K562 (cell line): ENCODE measurements around the gene SP140L. TPM values are rescaled to one million over a fixed set of nuclear protein-coding genes. Genes with fewer than 3 reads are reported as not detected.

ENCODE experiments used
- ATAC-seq: fragments of 200-7000 bp; cut with Tn5 transposase; 3 replicates; pipeline ENCODE4 v1.9.1; 2020; ENCODE audit warnings: moderate library complexity
- BruUV-seq: library from RNA; stranded (reverse); fragments of 400-500 nt; replicated peaks from 2 replicates; lab custom pipeline; 2021; lab: Mats Ljungman, UMichigan
- CTCF ChIA-PET: fragments of 300-600 bp; formaldehyde crosslinking; extraction: SDS; loops from one replicate; lab custom pipeline; 2021; ENCODE audit warnings: low intra/inter-chr PET ratio; lab: Yijun Ruan, JAX
- POLR2A ChIA-PET: fragments of 300-600, 350-650 bp; sonication (Branson Sonifier 250); formaldehyde crosslinking; extraction: SDS; loops from one replicate; lab custom pipeline; 2021; ENCODE audit warnings: antibody characterized with exemption, inconsistent platforms; lab: Yijun Ruan, JAX
- DNase-seq, 4 experiments: peaks; one replicate each; pipeline versions ENCODE4 v3.0.0 to v3.0.0-alpha.2; 2011 to 2018; ENCODE audit warnings: low spot score in 3 of 4, mixed read lengths in 3 of 4; ENCODE audit errors: extremely low read depth in 1 of 4
- FAIRE-seq: peaks from 2 replicates; lab custom pipeline; 2011; peaks lifted over from hg19 to GRCh38; lab: Jason Lieb, UNC
- H2AFZ ChIP-seq: 2 replicates; pipeline ENCODE4 v1.6.0; 2011; ENCODE audit warnings: low read depth, low read length, control low read depth, inconsistent platforms
- H3K27ac ChIP-seq: fragments of 200-600 bp; 3 replicates; pipeline ENCODE4 v1.8.0; 2011; ENCODE audit warnings: low read depth, mild to moderate bottlenecking, control low read depth, inconsistent platforms, low read length, moderate library complexity, mixed read lengths; ENCODE audit errors: extremely low read depth
- H3K27me3 ChIP-seq, 2 experiments: fragments of 300-600 bp in 1 of 2; 2 replicates in 1 of 2; 3 replicates in 1 of 2; pipeline versions ENCODE4 v1.6.0 to v1.8.0; 2011; ENCODE audit warnings: inconsistent platforms in 2 of 2, low read length in 2 of 2, mild to moderate bottlenecking in 1 of 2, mixed read lengths in 1 of 2, moderate library complexity in 1 of 2; ENCODE audit not compliant: control insufficient read depth in 2 of 2, insufficient read depth in 2 of 2
- H3K36me3 ChIP-seq: fragments of 300-600 bp; 3 replicates; pipeline ENCODE4 v1.8.0; 2011; ENCODE audit warnings: mild to moderate bottlenecking, low read length, inconsistent platforms; ENCODE audit not compliant: control insufficient read depth, insufficient read depth
- H3K4me1 ChIP-seq, 2 experiments: fragments of 200-600 bp in 1 of 2; replicated peaks in 1 of 2; 2 replicates in 1 of 2; 3 replicates in 1 of 2; pipeline versions ENCODE4 v1.5.1 to v1.8.0; 2011; ENCODE audit warnings: inconsistent platforms in 2 of 2, low read length in 2 of 2, mild to moderate bottlenecking in 1 of 2, mixed read lengths in 1 of 2, moderate library complexity in 1 of 2; ENCODE audit not compliant: control insufficient read depth in 2 of 2, insufficient read depth in 2 of 2
- H3K4me2 ChIP-seq: 2 replicates; pipeline ENCODE4 v1.6.1; 2011; ENCODE audit warnings: low read length, control low read depth, inconsistent platforms, mixed read lengths; ENCODE audit not compliant: insufficient read depth
- H3K4me3 ChIP-seq: fragments of 200-600 bp; sonication (generic), shearing (Covaris generic); 2 replicates; pipeline ENCODE4 v1.5.1; 2016; ENCODE audit warnings: control low read depth, inconsistent platforms
- H3K79me2 ChIP-seq: fragments of 200-600 bp; 3 replicates; pipeline ENCODE4 v1.8.0; 2011; ENCODE audit warnings: low read length, inconsistent platforms; ENCODE audit not compliant: control insufficient read depth, insufficient read depth
- H3K9ac ChIP-seq, 2 experiments: 2 replicates each; pipeline versions ENCODE4 v1.6.0 to v1.6.1; 2011; ENCODE audit warnings: low read depth in 2 of 2, low read length in 2 of 2, control low read depth in 1 of 2, inconsistent platforms in 1 of 2, mild to moderate bottlenecking in 1 of 2, mixed read lengths in 1 of 2; ENCODE audit not compliant: insufficient read depth in 1 of 2
- H3K9me1 ChIP-seq: one replicate; pipeline ENCODE4 v1.6.0; 2011; ENCODE audit warnings: inconsistent platforms, mild to moderate bottlenecking, low read length, moderate library complexity; ENCODE audit not compliant: control insufficient read depth, insufficient read depth
- H3K9me3 ChIP-seq: replicated peaks from 2 replicates; pipeline ENCODE4 v1.5.1; 2011; ENCODE audit warnings: low read depth, low read length, inconsistent platforms; ENCODE audit not compliant: control insufficient read depth, insufficient read depth
- H4K20me1 ChIP-seq: replicated peaks from 2 replicates; pipeline ENCODE4 v1.6.1; 2011; ENCODE audit warnings: low read length, inconsistent platforms, mixed read lengths; ENCODE audit not compliant: control insufficient read depth, insufficient read depth
- ASH1L ChIP-seq: fragments of 450-650 bp; IDR thresholded peaks from 2 replicates; pipeline ENCODE4 v1.6.1; 2018; ENCODE audit warnings: borderline replicate concordance, mild to moderate bottlenecking, low read depth; ENCODE audit not compliant: partially characterized antibody
- BACH1 ChIP-seq: fragments of 200-800 bp; sonication (Bioruptor generic); IDR thresholded peaks from 2 replicates; pipeline ENCODE4 v1.6.1; 2016; ENCODE audit warnings: missing genetic modification characterization, missing compliant biosample characterization
- BRF1 ChIP-seq: IDR thresholded peaks from 3 replicates; pipeline ENCODE4 v1.6.1; 2011; ENCODE audit warnings: borderline replicate concordance, mild to moderate bottlenecking; ENCODE audit not compliant: insufficient read length; ENCODE audit errors: extremely low read depth
- ETV6 ChIP-seq, 3 experiments: fragments of 150-350 bp in 1 of 3; sonication (generic) in 1 of 3; formaldehyde crosslinking in 1 of 3; IDR thresholded peaks; 2 replicates each; pipeline versions ENCODE4 v1.6.1 to v1.8.0; 2014 to 2022; ENCODE audit warnings: borderline replicate concordance in 2 of 3, low read depth in 2 of 3, antibody characterized with exemption in 1 of 3, low read length in 1 of 3, mild to moderate bottlenecking in 1 of 3, missing genetic modification reagents in 1 of 3
- LEF1 ChIP-seq: fragments of 450-650 bp; IDR thresholded peaks from 2 replicates; pipeline ENCODE4 v1.6.1; 2016; ENCODE audit warnings: mild to moderate bottlenecking
- MTA3 ChIP-seq: fragments of 450-650 bp; formaldehyde crosslinking; IDR thresholded peaks from 2 replicates; pipeline ENCODE4 v1.6.1; 2017; ENCODE audit warnings: mild to moderate bottlenecking, borderline replicate concordance
- PML ChIP-seq: IDR thresholded peaks from 2 replicates; pipeline ENCODE4 v1.6.1; 2012; ENCODE audit warnings: low read length, inconsistent platforms
- PTTG1 ChIP-seq: fragments of 450-650 bp; IDR thresholded peaks from 2 replicates; pipeline ENCODE4 v1.6.1; 2016; ENCODE audit warnings: low read depth, mild to moderate bottlenecking, missing genetic modification characterization, missing compliant biosample characterization
- SREBF2 ChIP-seq: sonication (generic); formaldehyde crosslinking; IDR thresholded peaks from 2 replicates; pipeline ENCODE4 v1.4.0; 2020; ENCODE audit warnings: mild to moderate bottlenecking, missing genetic modification reagents
- ZNF121 ChIP-seq: sonication (generic); formaldehyde crosslinking; conservative IDR thresholded peaks from 2 replicates; pipeline ENCODE4 v1.8.0; 2022; ENCODE audit warnings: missing genetic modification reagents
- WGBS: fragments of 100-300 bp; shearing (Covaris generic); methylation state at CpG from one replicate; pipeline ENCODE4 v1.1.6; 2016; ENCODE audit warnings: low coverage, mixed read lengths; ENCODE audit not compliant: insufficient coverage; ENCODE audit errors: missing lambda C conversion rate; 5-methylcytosine and 5-hydroxymethylcytosine counted together
- in situ Hi-C: fragments of 300-500 bp; cut with MboI; formaldehyde crosslinking; loops from 4 replicates; pipeline ENCODE4 v1.15.0; 2018; ENCODE audit warnings: inconsistent platforms, mixed read lengths
- intact Hi-C: fragments of 100-400 bp; cut with micrococcal nuclease; formaldehyde crosslinking; loops from 2 replicates; pipeline ENCODE4 v1.14.2; 2022
- polyA plus RNA-seq, 8 experiments: library from polyadenylated mRNA; depleted of rRNA in 4 of 8; stranded (reverse) in 5 of 8; unstranded in 3 of 8; fragments of >200 nt; fragmentation: Nextera tagmentation in 2 of 8; fragmentation: Illumina TruSeq in 1 of 8; extraction: Ambion mirVana in 2 of 8; extraction: Trizol in 1 of 8; gene quantifications; 2 replicates each; pipeline versions ENCODE4 v1.2.1 to v1.2.3, GENCODE V29; 2011 to 2014; ENCODE audit warnings: inconsistent platforms in 1 of 8, missing spikeins in 1 of 8
- total RNA-seq, 7 experiments: library from RNA; depleted of rRNA in 6 of 7; stranded (reverse); fragments of >200 nt in 6 of 7; fragmentation: Illumina TruSeq in 2 of 7; extraction: Trizol in 2 of 7; gene quantifications; 2 replicates each; pipeline versions ENCODE4 v1.2.1 to v1.2.3, GENCODE V29; 2011 to 2021; ENCODE audit warnings: low replicate concordance in 1 of 7
- TF ChIP-seq, protein P1 (sequence below), 2 experiments: fragments of 450-650 bp in 1 of 2; sonication (generic) in 1 of 2; formaldehyde crosslinking in 1 of 2; IDR thresholded peaks in 1 of 2; conservative IDR thresholded peaks in 1 of 2; 2 replicates each; pipeline versions ENCODE4 v1.6.1 to v1.8.1; 2016 to 2023; ENCODE audit warnings: mild to moderate bottlenecking in 2 of 2, moderate library complexity in 2 of 2, inconsistent platforms in 1 of 2, missing genetic modification reagents in 1 of 2
- TF ChIP-seq, protein P2 (sequence below): fragments of 450-650 bp; formaldehyde crosslinking; IDR thresholded peaks from 2 replicates; pipeline ENCODE4 v1.4.0; 2020; ENCODE audit warnings: mild to moderate bottlenecking, moderate library complexity
- TF ChIP-seq, protein P3 (sequence below): fragments of 450-650 bp; formaldehyde crosslinking; IDR thresholded peaks from 2 replicates; pipeline ENCODE4 v1.4.0; 2020; ENCODE audit warnings: mild to moderate bottlenecking

The SP140L gene
- total and polyA plus RNA-seq, 9 of the 15 experiments (the other 6 are each of a cell fraction or from before 2014, with no cell fraction given): 4.0 to 15.5 (median 11.3) TPM

DNA sequence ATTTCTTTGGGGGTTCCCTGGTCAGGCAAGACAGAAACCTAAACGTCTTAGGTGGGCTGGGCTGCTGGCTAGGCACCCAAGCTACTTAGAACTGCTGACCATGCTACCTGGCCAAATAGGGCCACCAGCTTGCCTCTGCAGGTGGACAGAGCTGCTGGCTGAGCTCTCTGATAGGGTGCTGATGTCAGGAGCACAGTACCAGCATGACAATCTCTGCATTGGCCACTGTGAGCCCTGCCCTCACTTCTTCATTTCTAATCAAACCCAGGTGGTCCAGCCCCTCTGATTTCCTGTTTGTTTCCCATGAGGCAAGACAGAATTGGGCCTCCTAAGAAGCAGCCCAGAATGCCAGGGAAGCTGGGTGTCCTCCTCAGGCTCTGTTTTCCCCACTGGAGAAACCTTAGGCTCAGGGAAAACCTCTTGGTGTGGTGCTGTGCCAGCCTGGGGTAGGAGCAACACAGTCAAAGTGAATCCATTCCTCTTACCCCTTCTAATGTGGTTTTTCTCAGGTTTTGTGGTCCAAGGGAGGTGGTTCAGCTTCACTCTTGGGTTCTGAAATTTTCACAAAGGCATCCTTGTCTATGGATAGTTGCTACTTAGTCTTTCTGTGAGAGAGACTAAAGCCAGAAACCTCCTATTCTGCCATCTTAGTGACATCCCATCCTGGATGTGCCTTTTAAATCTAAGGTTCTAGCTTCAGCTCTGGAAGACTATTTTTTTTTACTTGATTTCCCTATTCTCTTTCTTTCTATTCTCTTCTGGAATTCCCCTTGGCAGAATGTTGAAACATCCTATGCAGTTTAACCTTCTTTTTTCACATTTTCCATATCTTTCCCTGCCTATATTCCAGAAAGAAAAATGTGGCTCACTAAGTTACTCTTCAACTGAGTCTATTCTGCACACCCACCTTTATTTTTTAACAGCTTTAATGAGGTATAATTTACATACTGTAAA, 104.2 kb downstream of the SP140L start:
- Histone ChIP-seq H3K4me3 (no peak overlapping the region), H3K9ac (no peak overlapping the region), H3K79me2 (peaks cover 17% of the 10 kb centered on the region; the same call in 2 of the 3 replicates), H2AFZ (no peak overlapping the region), H4K20me1 (no peaks in the 10 kb centered on the region), H3K9me3 (peaks cover 6% of the 10 kb centered on the region), H3K4me1 (no peaks in the 10 kb centered on the region), H3K9me1 (no peaks in the 10 kb centered on the region), H3K4me2 (no peak overlapping the region), H3K27me3 (no peaks in the 10 kb centered on the region), H3K36me3 (0 out of 3 replicates have a peak, but pooled peaks cover 6% of the 10 kb centered on the region), H3K27ac (no peak overlapping the region)
- intact Hi-C loops: no loop called here
- CTCF ChIA-PET: no interaction called here
- ATAC-seq: no peak
- in situ Hi-C loops: no loop called here
- FAIRE-seq: no peak
- POLR2A ChIA-PET: no interaction called here
- no TSS peak for BruUV-seq
- WGBS: 11% methylated on average over 1 of the region's 1 CpG
- no peak for DNase-seq
- TF ChIP-seq, protein P1, sequence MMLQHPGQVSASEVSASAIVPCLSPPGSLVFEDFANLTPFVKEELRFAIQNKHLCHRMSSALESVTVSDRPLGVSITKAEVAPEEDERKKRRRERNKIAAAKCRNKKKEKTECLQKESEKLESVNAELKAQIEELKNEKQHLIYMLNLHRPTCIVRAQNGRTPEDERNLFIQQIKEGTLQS (IDR thresholded peaks at IDR 0.05): no peak
- TF ChIP-seq, protein P1 (CRISPR knock-in tag; conservative IDR thresholded peaks at IDR 0.05): no peak
- TF ChIP-seq PTTG1 (no peak), ETV6 (IDR thresholded peaks at IDR 0.05; ENCODE audit: borderline replicate concordance in 1 of 2, low read depth in 2 of 2, low read length in 1 of 2) (no peak), ETV6 (CRISPR knock-in tag; IDR thresholded peaks at IDR 0.05; ENCODE audit: borderline replicate concordance) (no peak), BRF1 (no peak), BACH1 (tag) (no peak), ASH1L (no peak), ZNF121 (CRISPR knock-in tag) (no peak), SREBF2 (CRISPR knock-in tag) (no peak), MTA3 (no peak), PML (no peak), LEF1 (no peak)
- TF ChIP-seq, protein P2, sequence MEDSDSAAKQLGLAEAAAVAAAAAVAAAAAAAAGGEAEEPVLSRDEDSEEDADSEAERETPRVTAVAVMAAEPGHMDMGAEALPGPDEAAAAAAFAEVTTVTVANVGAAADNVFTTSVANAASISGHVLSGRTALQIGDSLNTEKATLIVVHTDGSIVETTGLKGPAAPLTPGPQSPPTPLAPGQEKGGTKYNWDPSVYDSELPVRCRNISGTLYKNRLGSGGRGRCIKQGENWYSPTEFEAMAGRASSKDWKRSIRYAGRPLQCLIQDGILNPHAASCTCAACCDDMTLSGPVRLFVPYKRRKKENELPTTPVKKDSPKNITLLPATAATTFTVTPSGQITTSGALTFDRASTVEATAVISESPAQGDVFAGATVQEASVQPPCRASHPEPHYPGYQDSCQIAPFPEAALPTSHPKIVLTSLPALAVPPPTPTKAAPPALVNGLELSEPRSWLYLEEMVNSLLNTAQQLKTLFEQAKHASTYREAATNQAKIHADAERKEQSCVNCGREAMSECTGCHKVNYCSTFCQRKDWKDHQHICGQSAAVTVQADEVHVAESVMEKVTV (CRISPR knock-in tag): no peak
- TF ChIP-seq, protein P3, sequence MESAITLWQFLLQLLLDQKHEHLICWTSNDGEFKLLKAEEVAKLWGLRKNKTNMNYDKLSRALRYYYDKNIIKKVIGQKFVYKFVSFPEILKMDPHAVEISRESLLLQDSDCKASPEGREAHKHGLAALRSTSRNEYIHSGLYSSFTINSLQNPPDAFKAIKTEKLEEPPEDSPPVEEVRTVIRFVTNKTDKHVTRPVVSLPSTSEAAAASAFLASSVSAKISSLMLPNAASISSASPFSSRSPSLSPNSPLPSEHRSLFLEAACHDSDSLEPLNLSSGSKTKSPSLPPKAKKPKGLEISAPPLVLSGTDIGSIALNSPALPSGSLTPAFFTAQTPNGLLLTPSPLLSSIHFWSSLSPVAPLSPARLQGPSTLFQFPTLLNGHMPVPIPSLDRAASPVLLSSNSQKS (CRISPR knock-in tag): no peak
